AG04449 (cell line): ENCODE measurements around the gene TMEM270.
A peak's percentile ranks its signal among the peaks of the same experiment; 100 is the strongest.

Experiments
- CTCF ChIA-PET: fragments of 350-600 bp; formaldehyde crosslinking; extraction: SDS; loops from one replicate; lab custom pipeline; 2021; ENCODE audit warnings: antibody characterized with exemption; lab: Yijun Ruan, JAX
- POLR2A ChIA-PET: fragments of 400-600, 350-600 bp; formaldehyde crosslinking; extraction: SDS; loops from one replicate; lab custom pipeline; 2020; ENCODE audit warnings: antibody characterized with exemption, inconsistent platforms; lab: Yijun Ruan, JAX
- DNase-seq: peaks from one replicate; pipeline ENCODE4 v3.0.0-alpha.2; 2010; ENCODE audit warnings: low read depth, low spot score
- H3K4me3 ChIP-seq: 2 replicates; pipeline ENCODE4 v1.5.1; 2011; ENCODE audit warnings: low read depth, mild to moderate bottlenecking, control low read depth, low read length
- TF ChIP-seq, protein P1 (sequence below): IDR thresholded peaks from one replicate; pipeline ENCODE4 v1.5.1; 2011; ENCODE audit warnings: mild to moderate bottlenecking, moderate library complexity, low read length, control low read depth, inconsistent platforms; ENCODE audit not compliant: insufficient read depth; ENCODE audit errors: missing control alignments

TMEM270 gene

DNA sequence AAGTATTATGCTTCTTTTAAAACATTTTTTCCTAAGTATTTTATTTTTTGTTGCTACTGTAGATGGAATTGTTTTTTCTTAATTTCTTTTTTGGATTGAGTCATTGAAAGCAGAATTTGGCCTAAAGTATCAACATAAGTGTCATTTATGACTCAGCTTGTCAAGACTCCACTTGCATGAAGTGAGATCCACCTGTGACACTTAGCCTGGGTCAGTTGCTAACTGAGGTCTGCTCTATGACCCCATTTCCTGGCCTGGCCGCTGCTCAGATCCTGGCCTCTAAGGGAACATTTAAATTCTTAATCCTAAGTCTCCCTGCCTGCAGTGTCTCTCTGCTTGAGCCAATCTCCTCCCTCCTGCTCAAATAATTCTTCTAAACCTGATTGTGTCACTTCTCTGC is 35.5 kb downstream of the TMEM270 start:
- CTCF ChIA-PET, result interaction anchor here (1.0 to 4.2 kb wide), 4 partner anchors 13 to 129 kb away, joined by 3 to 28 read pairs (median 5); no protein-coding TSS in a partner anchor
- no peak for DNase-seq
- POLR2A ChIA-PET, result no interaction called here
- TF ChIP-seq, protein P1, sequence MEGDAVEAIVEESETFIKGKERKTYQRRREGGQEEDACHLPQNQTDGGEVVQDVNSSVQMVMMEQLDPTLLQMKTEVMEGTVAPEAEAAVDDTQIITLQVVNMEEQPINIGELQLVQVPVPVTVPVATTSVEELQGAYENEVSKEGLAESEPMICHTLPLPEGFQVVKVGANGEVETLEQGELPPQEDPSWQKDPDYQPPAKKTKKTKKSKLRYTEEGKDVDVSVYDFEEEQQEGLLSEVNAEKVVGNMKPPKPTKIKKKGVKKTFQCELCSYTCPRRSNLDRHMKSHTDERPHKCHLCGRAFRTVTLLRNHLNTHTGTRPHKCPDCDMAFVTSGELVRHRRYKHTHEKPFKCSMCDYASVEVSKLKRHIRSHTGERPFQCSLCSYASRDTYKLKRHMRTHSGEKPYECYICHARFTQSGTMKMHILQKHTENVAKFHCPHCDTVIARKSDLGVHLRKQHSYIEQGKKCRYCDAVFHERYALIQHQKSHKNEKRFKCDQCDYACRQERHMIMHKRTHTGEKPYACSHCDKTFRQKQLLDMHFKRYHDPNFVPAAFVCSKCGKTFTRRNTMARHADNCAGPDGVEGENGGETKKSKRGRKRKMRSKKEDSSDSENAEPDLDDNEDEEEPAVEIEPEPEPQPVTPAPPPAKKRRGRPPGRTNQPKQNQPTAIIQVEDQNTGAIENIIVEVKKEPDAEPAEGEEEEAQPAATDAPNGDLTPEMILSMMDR, result no peak
- H3K4me3 ChIP-seq, result no peak overlapping the region

DNA sequence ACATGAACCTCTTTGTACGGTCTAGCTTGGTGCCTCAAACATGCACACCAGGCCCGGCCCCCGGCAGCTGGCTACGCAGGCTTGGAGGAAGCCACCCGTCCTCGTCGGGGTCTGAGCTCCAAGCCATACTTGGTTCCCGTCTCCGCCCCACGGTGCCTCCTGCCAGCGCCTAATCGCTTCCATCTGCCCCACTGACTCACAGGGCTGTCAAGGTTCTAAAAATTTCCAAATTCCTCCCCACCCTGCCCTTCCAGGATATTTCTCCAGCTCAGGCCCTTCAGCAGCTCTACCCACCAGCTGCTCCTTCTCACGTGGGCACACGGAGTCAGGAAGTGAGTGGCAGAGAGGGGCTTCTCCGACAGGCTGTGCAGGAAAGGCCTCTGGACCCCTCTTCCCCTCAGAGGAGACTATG is 38.8 kb downstream of the TMEM270 start:
- TF ChIP-seq, protein P1, result no peak
- ChIA-PET POLR2A (interaction anchor here (0.9 to 1.7 kb wide), 2 partner anchors 49 to 101 kb away, joined by 3 to 4 read pairs; no protein-coding TSS in a partner anchor), CTCF (interaction anchor here (1.0 to 2.1 kb wide), 4 partner anchors 9 to 127 kb away, joined by 3 to 10 read pairs (median 3); partner anchors contain the start of gene ELN)
- peak; percentile 65 for DNase-seq
- no peak overlapping the region for H3K4me3 ChIP-seq

DNA sequence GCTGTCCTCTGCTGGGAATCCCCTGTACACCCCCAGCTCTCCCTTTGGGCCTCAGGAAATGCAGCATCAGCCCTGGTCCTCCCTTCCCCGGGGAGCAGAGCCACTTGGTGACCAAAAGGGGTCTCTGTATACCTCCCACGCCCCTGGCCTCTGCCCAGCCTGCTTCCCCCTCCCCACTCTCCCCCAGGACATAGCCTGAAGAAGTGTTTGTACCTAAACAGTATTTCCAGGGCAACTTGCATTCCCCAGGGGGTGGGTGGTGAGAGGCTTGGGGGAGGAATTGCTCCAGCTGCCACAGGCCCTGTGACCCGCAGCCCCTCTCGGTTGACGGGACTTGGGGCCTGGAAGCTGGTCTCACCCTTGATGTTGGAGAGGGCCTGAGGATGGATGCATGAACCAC is 39.3 kb downstream of the TMEM270 start:
- ChIA-PET CTCF (interaction anchor here (1.0 to 2.1 kb wide), 5 partner anchors 8 to 127 kb away, joined by 3 to 10 read pairs (median 3); partner anchors contain the start of gene ELN), POLR2A (interaction anchor here (0.9 to 1.7 kb wide), 2 partner anchors 50 to 100 kb away, joined by 3 to 4 read pairs; no protein-coding TSS in a partner anchor)

DNA sequence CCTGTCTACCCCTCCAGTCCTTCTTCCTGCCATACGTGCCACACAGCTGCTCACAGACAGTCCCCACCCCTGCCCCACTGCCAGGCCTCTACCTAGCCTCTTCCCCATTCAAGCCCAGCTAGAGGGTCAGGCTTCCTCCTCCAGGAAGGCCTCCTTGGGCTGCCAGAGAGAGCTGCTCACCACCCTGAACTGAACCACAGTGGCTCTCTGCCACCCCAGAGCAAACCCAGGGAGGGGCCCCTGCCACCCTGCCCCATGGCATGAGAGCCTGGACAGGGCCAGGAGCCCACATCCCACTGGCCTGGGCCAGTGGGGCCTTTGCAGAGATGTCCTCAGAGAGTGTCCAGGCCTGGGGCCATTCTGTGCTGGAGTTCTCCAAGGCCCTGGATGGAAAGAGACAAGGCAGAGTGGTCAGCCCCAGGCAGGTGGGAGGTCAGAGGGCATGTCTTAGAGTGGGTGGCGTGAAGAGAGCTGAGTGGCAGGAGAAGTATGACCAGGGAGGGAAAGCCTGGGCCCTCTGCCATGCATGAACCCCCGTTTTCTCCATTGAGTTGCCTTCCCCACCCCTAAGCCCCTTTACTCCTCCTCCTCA is 40.4 kb downstream of the TMEM270 start:
- POLR2A ChIA-PET, result no interaction called here
- CTCF ChIA-PET, result interaction anchor here (0.5 to 2.1 kb wide), 4 partner anchors 9 to 126 kb away, joined by 3 to 10 read pairs (median 4); partner anchors contain the start of gene ELN
- no peak for DNase-seq
- no peak overlapping the region for H3K4me3 ChIP-seq
- TF ChIP-seq, protein P1, result no peak

More for the DNA sequence above, 39.3 kb downstream of the TMEM270 start:
- no peak for DNase-seq
- TF ChIP-seq, protein P1, result no peak
- no peak overlapping the region for H3K4me3 ChIP-seq

DNA sequence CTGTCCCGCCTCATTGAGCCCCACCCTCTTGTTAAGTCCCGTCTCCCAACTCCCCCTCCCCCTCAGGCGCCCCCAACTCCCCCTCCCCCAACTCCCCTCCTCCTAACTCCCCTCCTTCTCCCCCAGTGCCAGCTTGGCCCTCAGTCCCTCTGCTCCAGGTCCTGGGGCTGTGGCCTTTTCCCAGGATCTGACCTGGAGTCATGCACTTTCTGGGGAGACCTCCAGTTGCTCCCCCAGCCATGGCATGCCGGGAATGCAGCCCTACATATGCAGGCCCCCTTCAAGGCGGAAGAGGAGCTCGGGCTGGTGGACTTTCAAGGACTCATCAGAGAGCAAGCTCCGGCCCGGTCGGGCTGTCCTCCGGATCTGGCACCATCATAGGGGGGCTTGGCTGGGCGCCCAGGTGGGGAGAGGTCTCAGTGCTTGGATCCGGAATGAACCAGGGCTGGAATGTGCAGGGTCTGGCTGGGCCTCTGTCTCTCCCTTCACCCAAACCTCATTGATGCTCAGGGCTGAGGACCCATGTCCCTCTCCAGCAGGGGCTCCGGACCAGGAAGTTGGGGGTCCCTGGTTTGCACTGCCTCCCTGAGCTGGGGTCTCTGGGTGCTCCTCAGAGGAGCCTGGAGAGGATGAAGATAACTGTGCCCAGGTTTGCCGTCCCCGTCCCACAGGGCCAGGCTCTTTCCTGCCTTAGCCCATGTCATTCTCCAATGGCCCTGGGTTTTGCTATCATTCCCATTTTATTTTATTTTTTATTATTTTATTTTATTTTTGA is 41.1 kb downstream of the TMEM270 start:
- CTCF ChIA-PET, result interaction anchor here (0.5 to 1.8 kb wide), 3 partner anchors 10 to 125 kb away, joined by 3 to 5 read pairs (median 3); no protein-coding TSS in a partner anchor
- POLR2A ChIA-PET, result interaction anchor here (0.6 kb wide), 1 partner anchor 10 kb away, joined by 3 read pairs; no protein-coding TSS in a partner anchor

More for the DNA sequence above, 41.1 kb downstream of the TMEM270 start:
- H3K4me3 ChIP-seq, result no peak overlapping the region
- TF ChIP-seq, protein P1, result no peak
- DNase-seq, result no peak
